Activated T-cell treated with anti-CD3 and anti-CD28 coated beads, Interleukin-2, amount 50 U/mL, for 1 hour (primary cell): ENCODE measurements around the gene KLK1.
"Not testable (repeated sequence)": the region's sequence is repeated elsewhere in the genome, so short reads cannot be mapped to it uniquely, and the experiment has no call there.

Experiments used
- DNase-seq: peaks from one replicate; pipeline ENCODE4 v3.0.0-alpha.2; 2020

The KLK1 gene

DNA sequence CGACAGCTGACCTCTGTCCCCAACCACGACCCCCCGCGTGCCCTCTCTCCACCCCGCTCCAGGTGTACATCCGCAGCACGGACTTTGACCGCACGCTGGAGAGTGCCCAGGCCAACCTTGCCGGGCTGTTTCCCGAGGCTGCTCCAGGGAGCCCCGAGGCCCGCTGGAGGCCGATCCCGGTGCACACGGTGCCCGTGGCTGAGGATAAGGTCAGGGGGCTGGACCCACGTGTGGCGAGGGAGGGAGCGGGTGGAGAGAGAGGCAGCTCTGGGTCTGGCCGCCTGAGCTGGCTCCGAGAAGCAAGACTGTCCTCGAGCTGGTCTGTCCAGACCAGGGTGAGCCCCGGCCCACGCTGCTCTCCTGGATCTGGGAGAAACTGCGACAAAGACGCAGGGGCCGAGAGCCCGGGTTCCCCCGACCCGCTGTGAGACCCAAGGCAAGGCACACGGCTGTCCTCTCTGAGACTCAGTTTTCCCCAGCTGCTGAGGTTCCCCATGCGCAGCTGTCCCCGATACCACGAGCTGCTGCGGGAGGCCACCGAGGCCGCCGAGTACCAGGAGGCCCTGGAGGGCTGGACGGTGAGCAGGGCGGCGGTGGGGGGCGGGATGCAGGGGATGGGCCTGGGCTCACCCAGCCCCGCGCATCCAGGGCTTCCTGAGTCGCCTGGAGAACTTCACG, 31.9 kb downstream of the KLK1 start:
- DNase-seq: no peak

DNA sequence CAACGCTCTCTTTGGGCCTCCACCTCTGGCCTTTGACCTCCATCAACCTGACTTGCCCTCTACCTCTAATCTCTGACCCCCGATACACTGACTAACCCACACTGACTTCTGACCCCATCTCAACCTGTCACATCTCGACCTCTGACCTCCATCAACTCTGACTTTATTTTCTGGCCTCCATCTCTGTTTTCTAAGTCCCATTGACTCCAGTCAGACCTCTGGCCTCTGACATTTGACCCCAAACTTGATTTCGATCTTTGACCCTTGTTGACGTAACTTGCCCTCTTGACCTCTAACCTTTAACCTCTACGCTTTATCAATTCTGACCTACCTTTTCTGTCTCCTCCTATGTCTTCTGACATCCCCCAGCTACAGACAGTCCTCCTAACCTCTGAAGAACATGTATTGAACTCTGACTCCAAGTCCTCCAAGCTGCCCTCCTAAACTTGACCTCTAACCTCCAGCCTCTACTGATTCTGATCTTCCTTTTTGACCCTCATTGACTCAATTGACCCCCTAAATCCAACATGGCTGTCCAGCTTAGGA, 32.6 kb downstream of the KLK1 start:
- DNase-seq: no peak

DNA sequence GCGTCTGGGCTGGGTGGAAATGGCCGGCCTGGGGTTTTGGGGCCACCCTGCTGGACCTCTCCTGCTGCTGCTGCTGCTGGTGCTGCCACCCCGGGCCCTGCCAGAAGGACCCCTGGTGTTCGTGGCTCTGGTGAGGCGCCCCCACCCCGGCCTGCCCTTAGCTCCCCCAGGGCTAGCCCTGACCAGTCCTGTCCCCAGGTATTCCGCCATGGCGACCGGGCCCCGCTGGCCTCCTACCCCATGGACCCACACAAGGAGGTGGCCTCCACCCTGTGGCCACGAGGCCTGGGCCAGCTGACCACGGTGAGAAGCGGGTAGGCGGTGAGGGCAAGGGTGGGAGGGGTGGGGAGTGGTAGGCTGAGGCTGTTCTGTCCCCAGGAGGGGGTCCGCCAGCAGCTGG, 33.2 kb downstream of the KLK1 start, which contains the start of gene ACP4:
TSS of gene ACP4 (plus strand) at position 20 of the 400 bp plus-strand sequence. CDS start at position 20, 0 bp downstream.
- DNase-seq: no peak

DNA sequence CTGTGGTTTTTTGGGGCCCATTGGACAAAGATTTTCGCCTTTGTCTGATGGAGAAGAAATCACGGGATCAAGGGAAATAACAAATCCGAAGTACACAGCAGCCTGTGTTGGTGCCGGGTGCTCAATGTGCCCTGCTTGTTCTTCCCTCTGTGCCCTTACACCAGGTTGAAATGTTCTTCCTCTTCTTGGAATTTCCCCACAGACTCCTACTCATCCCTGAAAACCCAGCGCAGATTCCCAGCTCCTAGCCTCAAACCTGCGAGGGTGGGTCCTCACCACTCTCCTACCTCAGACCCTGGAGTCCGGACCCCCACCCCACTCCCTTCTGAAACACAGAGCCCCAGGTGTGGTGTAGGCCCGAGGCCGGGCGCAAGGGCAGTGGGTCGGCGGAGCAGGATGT, 38.3 kb downstream of the KLK1 start:
- DNase-seq: no peak

DNA sequence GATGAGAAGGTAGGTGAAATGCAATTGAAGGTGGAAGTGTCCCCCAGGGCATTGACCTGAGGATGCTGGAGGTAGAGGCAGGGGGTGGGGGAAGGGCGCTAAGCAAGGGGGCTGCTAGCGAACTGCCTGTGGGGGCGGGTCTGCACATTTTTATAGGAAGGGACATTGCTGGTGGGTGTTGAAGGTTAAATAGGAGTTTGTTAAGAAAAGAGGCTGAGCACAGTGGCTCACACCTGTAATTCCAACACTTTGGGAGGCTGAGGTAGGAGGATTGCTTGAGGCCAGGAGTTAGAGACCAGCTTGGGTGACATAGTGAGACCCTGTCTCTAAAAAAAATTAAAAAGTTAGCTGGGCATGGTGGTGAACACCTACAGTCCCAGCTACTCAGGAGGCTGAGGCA, 38.9 kb downstream of the KLK1 start:
- DNase-seq: no peak

DNA sequence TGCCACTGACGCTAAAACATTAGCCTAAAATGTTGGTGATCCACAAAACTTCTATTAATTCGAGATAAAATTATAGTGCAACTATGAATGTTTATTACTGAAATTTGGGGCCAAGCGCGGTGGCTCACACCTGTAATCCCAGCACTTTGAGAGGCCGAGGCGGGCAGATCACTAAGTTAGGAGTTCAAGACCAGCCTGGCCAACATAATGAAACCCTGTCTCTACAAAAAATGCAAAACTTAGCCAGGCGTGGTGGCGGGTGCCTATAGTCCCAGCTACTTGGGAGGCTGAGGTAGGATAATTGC, 39.8 kb downstream of the KLK1 start:
- not testable (repeated sequence) for DNase-seq

DNA sequence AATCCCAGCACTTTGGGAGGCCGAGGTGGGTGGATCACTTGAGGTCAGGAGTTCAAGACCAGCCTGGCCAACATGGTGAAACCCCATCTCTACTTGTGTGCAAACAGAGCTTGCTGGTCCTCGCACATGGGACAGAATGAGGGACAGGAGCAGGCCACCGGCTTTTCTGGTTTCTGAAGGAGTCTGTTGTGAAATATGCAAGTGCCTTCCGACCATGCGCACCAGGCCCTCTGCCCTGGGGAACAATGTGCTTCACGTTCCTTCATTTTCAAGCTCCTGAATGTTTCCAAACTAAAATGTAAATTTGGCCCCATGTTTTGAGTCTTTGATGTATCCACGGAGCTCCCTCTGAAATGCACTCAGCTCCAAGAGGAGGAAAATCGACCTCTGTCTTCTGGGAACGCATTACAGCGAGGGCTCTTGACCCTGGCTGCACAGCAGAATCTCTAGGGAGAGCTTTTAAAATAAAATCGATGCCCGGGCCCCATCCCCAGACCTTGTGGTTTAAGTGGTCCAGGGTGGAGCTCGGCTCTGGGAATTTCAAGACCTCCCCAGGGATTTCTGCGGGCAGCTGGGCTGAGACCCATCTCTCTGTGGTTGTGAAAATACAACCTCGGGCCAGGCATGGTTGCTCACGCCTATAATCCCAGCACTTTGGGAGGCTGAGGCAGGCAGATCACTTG, 42.7 kb downstream of the KLK1 start:
- no peak for DNase-seq

DNA sequence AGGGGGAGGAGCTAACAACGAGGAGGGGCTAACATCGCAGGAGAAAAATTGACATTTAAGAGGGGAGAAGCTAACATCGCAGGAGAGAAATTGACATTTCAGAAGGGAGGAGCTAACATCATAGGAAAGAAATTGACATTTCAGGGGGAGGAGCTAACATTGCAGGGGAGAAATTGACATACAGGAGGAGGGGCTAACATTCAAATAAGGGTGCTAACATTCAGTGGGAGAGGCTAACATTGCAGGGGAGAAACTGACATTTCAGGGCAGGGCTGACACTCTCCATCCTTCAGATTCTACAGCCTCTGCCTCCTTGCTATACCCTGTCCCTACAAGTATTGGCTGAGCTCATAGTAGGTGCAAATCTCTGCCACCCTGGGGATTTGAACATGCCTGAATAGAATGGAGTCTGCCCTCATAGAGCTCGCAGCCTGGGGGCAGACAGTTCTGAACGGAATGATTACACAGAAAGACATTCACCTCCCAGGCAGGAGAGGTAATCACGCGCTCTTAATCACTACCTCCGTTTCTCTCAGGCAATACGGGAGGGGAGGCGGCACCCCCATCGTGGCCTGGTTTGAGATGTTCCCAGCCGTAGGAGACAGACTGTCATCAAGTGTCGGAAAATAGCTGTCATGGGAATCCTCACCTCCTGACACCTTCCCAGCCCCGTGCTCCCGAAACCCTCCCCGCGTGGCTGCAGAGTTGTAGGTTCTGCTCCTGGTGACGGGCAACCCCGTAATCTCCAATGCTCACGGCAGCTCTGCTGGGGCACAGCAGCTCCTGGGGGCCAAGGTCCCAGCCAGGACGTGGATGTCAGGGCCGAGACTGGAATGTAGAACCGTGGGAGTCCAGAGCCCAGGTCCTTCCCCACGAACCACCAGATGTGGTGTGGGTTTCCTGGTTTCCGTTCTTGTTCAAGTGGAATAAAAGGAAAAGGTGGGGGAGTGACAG, 43.8 kb downstream of the KLK1 start:
- DNase-seq: no peak

DNA sequence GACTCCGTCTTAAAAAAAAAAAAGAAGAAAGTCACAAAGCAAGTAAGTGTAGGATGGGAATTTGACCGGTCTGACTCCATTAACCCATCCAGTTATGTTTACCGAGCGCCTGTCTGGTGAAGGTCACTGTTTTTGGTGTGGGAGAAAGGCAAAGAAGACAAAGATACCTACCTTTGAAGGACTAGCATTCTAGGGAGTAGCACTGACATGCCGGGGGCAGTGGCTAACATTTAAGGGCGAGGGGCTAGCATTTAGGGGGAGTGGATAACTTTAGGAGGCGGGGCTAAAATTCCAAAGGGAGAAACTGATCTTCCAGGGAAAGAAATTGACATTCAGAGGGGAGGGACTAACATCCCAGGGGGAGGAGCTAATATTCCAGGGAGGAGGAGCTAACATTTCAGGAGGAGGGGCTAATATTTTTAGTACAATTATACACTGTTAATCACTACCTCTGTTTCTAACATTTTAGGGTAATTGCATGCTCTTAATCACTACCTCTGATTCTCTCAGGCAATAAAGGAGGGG, 44.6 kb downstream of the KLK1 start:
- no peak for DNase-seq

DNA sequence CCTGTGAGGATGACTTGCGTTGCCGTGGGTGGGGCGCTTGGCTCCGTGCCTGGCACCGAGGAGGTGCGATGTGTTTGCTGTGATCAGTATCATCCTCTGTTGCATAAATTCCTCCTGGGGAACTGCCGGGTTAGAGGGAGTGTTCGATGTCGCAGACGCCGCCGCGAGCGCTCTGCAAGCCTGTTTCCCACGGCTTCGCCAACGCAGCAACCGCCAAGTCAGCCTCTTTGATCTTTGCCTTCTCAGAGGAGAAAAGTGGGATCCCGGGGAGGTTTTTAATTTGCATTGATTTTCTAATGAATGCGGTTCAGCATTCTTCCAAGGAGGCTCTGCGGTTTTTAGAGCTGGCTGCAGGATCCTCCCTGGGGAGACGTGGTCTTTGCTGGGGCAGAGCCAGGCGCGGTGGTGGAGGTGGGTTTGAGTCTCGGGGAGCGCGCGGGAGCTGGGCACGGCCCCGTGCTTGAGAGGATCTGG, 45.7 kb downstream of the KLK1 start:
- no peak for DNase-seq

DNA sequence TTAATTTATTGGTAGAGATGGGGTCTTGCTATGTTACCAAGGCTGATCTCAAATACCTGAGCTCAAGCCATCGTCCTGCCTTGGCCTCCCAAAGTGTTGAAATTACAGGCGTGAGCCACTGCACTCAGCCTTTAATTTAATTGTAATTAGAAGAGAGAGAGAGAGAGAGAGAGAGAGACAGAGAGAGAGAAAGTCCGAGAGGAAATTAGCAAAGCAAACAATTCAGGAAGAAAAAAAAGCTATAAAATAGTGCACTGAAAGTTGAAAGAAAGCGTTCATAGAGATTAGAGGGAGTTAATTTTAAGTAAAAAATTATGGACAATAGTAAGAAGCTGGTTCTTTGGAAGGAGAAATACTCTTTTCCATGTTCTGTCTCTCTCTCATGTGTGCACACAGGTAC, 46.3 kb downstream of the KLK1 start:
- DNase-seq: no peak

DNA sequence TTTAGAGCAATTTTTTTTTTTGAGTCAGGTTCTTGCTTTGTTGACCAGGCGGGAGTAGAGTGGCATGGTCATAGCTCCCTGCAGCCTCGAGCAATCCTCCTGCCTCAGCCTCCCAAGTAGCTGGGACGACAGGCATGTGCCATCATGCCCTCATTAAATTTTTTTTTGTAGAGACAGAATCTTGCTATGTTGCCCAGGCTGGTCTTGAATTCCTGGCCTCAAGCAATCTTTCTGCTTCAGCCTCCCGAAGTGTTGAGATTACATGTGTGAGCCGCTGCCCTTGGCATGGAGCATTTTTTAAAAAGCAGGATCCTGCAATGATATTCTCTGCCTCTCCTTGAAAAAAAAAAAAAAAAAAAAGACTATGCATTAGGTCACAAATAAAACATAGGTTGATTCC, 47.5 kb downstream of the KLK1 start:
- no peak for DNase-seq

DNA sequence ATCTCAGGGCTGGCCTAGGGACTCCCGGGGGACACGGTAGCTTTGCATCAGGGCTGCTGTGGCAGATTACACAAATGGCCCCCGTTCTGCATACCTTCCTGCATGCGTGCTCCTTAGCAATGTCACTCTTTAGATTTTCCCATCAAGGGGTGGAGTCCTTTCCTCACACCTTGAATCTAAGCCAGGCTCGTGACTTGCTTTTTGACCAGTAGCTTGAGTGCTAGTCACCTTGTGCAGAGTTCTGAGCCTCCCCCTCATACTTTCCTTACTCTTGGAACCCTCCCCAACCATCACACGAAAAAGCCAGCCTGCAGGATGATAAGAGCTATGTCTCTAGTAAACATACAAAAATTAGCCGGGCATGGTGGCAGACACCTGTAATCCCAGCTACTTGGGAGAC, 50.1 kb downstream of the KLK1 start:
- DNase-seq: not testable (repeated sequence)

DNA sequence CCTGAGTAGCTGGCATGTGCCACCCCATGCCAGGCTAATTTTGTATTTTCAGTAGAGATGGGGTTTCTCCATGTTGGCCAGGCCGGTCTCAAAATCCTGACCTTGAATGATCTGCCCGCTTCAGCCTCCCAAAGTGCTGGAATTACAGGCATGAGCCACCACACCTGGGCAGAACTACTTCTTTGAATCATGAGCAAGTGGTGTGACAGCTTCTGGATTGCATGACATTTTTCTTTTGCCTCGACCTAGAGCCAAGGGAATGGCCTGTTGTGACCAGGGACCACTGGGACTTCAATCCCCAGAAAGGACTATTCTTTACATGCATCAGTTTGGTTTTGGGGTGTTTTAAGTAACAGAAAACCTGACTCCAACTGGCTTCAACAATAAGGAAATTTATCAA, 50.7 kb downstream of the KLK1 start:
- DNase-seq: not testable (repeated sequence)

DNA sequence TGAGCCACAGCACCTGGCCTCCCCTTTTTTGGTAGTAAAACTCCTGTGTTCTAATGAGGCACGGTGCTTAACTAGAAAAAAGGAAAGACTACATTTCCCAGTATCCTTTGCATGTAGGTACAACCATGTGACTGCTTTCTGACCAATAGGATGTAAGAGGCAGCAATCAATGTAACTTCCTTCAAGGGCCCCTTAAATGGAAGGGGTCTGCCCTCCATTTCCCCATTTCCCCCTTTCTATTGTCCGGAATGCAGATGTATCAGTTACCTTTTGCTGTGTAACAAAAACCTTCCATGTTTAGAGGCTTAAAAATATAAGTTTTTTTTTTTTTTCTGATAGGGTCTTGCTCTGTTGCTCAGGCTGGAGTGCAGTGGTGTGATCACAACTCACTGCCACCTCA, 51.1 kb downstream of the KLK1 start:
- no peak for DNase-seq

DNA sequence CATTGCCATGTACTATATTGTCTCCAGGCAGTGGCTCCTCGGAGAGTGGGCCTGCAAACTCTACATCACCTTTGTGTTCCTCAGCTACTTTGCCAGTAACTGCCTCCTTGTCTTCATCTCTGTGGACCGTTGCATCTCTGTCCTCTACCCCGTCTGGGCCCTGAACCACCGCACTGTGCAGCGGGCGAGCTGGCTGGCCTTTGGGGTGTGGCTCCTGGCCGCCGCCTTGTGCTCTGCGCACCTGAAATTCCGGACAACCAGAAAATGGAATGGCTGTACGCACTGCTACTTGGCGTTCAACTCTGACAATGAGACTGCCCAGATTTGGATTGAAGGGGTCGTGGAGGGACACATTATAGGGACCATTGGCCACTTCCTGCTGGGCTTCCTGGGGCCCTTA, 52.7 kb downstream of the KLK1 start:
- DNase-seq: no peak

DNA sequence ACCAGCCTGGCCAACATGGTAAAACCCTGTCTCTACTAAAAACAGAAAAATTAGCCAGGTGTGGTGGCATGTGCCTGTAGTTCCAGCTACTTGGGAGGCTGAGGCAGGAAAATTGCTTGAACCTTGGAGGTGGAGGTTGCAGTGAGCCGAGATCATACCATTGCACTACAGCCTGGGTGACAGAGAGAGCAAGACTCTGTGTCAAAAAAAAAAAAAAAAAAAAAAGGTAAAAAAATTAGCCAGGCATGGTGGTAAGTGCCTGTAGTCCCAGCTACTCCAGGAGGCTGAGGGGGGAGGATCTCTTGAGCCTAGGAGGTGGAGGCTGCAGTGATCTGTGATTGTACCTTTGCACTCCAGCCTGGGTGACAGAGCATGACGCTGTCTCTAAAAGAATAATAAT, 53.4 kb downstream of the KLK1 start, which contains the start of gene GPR32:
TSS of gene GPR32 (plus strand) at position 301 of the 400 bp plus-strand sequence. CDS start 137 bp downstream, outside the sequence.
- DNase-seq: not testable (repeated sequence)
